HG03521 (cell line): ENCODE results near the gene SORL1.

Experiments
- ATAC-seq: cut with Tn5 transposase; IDR thresholded peaks from one replicate; pipeline ENCODE4 v1.9.1; 2021; ENCODE audit warnings: mild to moderate bottlenecking, moderate library complexity; ENCODE audit not compliant: unreplicated experiment

SORL1 gene

DNA sequence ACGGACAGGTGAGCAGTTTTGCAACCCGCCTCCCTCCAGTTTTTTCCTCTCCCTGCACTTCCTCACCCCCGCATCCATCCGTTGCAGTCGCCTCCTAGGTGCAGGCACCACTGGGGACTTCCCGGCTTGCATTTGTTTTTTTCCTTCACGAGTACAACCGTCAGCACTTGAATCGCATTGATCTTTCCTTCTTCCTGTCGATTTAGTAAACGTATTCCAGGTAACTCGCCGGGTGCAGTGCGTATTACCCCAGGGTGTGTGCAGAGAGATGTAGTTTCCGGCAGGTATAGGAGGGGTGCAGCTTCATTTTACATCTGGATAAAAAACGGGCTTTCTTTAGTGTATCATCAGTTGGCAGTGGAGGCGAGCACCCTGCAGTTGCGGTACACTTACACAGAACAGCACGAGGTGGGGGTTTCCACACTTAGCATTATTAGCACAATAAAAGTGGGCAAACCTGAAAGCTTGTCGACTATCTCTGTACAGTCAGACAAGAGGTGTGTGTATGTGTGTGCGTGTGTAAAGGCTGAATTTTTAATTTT lies 566 bp downstream of the SORL1 start, which contains the start of gene SORL1-AS1:
Gene SORL1-AS1, minus strand, starts transcription at position 359 of the 542 bp plus-strand sequence.
- peak; percentile 13 for ATAC-seq

- no peak for ATAC-seq
Measured at GRCh38 chr11:121453589-121454299, 1.6 kb downstream of the SORL1 start.

DNA sequence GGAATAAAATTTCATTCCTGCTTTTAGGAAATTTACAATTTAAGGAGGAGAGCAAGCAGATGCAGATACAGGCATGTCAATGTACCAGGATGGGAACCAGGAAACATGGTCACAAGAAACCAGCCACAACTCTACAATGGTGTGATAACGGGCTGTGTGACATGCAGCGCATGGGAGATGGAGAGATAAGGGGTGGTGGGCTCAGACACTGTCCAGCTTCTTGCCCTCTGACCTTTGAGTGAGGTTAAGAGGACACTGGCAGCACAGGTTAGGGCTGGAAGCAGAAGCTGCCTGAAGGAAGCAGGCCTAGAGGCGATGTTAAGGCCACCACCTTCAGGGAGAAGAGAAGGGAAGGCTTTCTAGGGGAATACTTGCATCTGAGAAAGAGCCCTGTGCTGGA lies 3.0 kb downstream of the SORL1 start:
- no peak for ATAC-seq

DNA sequence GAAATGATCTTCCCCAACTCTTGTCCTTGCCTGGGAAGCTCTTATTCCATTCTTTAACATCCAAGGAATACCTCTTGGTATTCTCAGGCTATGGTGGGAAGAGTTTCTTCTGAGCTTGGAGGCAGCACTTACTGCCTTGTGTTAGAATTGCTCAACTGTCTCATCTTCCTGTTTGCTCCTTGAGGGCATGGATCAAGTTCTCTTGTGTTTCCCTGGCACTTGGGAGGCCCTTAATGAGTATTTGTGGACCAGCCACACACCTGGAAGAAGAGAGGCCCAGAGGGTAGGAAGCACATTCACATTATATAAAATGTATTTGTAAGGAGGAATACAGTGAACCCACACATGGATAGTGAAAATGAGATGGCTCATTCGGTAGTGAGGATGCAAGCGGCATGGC lies 4.0 kb downstream of the SORL1 start:
- no peak for ATAC-seq

- ATAC-seq, result no peak
Measured at GRCh38 chr11:121456816-121457431, 4.8 kb downstream of the SORL1 start.

DNA sequence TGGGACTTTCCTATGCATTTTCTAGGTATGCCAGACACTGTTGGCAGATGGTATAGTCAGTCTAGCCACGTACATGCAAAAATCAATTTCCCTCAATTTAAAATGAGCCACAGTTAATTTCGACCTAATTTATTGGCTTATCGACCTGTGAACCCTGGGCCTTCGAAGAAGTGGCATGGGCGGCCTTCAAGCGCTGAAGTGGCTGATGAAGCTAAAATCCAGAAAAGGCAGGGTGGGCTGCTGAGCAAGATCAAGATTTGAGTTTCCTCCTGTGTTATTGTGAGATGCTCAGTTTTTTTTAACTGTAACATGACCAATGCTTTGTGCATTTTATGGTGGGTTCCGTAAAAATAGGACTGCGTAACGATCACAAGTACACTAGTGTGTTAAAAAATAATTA lies 6.4 kb downstream of the SORL1 start:
- no peak for ATAC-seq

- ATAC-seq, result no peak
Measured at GRCh38 chr11:121459413-121460017, 7.4 kb downstream of the SORL1 start.

GRCh38 chr11:121460941-121461514 lies 8.9 kb downstream of the SORL1 start:
- ATAC-seq, result no peak

GRCh38 chr11:121461843-121462242 lies 9.7 kb downstream of the SORL1 start:
- no peak for ATAC-seq

DNA sequence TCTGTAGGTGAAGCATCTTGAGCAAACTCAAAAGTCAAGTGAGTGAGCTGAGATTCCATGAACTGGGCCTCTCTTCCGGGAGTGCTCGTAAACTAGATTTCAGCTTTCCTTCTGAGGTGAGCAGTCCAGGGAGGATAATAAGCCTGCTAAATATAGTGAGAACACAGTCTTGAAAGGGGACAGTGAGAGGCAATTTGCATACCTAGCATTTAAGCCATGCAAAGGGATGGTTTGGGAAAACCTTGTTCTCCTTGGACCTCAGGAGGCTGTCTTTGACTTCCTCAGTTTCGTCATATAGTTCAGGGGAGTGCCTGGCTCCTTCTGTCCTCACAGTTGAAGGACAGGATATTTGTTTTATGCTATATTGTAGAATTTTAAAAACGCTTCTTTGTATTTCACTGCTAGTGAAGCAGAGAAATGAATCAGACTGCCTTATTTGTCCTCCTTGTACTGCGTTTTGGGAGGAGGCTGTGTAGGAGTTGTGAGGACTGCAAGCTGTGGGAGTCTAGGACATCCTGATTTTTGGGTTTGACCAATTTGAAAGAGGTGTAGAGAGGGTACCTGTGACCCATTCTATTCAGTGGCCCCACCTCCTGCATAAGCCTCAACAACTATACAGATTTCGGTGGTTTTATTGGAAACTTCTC lies 11.7 kb downstream of the SORL1 start:
- no peak for ATAC-seq

DNA sequence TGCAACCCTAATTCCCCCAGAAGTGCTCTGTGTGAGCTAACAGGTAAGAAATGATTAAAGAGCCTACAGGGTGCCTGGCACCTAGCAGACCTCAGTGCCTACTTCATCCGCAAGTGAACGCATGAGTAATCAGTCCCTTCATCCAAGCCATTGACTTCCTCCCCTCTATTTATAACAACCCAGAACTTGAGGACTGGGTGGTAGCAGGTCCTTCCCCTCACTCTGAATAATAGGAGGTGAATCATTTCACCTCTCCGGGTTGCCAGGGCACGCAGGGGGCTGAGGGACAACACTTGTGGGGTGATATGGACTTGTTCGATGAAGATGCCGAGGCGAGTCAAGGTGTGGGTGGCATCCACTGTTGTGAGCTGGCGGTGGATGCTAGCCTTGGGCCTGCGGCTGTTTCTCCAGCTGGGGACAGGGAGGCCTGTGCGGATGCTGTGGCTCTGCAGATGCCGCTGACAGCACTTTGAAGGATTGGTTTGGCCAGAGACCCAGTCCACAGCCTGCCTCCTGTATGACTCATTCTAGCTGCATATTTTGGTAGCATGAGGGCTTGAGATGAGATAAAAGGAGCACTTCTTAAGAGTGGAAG lies 12.3 kb downstream of the SORL1 start:
- ATAC-seq, result peak; percentile 57

DNA sequence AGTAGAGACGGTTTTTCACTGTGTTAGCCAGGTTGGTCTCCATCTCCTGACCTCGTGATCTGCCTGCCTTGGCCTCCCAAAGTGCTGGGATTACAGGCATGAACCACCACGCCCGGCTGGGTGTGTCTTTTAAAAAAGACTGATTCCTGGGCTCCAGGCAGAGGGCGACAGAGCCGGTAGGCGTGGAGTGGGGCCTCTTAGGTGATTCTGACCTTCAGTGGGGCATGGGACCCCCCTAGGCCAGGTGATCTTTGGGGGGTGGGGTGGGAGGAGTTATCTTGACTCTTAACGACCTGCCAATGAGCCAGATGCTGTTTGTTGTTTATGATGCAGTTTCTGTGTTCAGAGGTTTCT lies 13.6 kb downstream of the SORL1 start:
- no peak for ATAC-seq

GRCh38 chr11:121466063-121466794 lies 14.1 kb downstream of the SORL1 start:
- no peak for ATAC-seq

DNA sequence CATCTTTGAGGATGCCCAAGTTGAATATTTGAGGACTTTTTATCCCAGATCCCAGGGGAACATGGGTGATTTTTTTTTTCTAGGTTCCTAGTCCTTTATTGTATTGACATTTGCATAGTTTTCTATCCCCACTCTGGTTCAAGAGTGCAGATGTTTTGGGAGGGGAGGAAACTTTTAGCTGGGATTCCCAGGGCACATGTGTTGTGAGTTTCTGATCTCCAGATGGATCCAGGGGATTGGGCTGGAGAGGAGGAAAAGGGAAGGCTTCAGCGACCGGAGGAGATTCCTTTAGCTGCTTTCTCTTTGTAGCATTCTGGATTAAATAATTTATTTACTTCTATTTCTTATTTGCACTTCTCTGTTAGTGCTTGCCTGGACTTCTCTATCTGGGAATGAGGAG lies 15.4 kb downstream of the SORL1 start:
- ATAC-seq, result no peak

GRCh38 chr11:121467965-121468364 lies 15.9 kb downstream of the SORL1 start:
- peak; percentile 46 for ATAC-seq

- no peak for ATAC-seq
Measured at GRCh38 chr11:121469910-121470309, 17.8 kb downstream of the SORL1 start.

DNA sequence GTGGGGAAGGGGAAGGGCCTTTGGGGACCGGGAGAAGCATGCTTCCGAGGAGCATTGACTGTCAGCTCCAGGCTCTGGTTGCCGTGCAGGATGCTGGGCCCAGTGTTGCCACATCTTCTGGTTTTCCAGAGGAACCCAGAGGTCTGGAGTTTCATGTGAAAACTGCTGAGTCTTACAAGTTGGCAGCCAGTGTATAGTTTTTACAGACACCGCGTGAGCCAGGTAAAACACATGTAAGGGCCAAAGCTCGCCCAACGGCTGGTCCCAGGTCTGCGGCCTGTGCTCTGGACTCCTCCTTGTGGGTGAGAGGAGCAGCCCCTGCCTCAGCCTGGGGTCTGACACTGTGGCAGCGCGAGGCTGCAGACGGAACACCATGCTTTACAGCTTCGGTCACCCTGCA lies 19.1 kb downstream of the SORL1 start:
- ATAC-seq, result no peak

GRCh38 chr11:121472312-121472711 lies 20.2 kb downstream of the SORL1 start:
- no peak for ATAC-seq

- no peak for ATAC-seq
Measured at GRCh38 chr11:121473064-121473777, 21.1 kb downstream of the SORL1 start.

GRCh38 chr11:121474680-121475079 lies 22.6 kb downstream of the SORL1 start:
- ATAC-seq, result no peak
